GM21786 (cell line): ENCODE data around the gene ZNF331.
"Not testable (repeated sequence)": the region's sequence is repeated elsewhere in the genome, so short reads cannot be mapped to it uniquely, and the experiment has no call there.

Experiments
- ATAC-seq: cut with Tn5 transposase; IDR thresholded peaks from one replicate; pipeline ENCODE4 v1.9.1; 2021; ENCODE audit not compliant: unreplicated experiment

The ZNF331 gene

DNA sequence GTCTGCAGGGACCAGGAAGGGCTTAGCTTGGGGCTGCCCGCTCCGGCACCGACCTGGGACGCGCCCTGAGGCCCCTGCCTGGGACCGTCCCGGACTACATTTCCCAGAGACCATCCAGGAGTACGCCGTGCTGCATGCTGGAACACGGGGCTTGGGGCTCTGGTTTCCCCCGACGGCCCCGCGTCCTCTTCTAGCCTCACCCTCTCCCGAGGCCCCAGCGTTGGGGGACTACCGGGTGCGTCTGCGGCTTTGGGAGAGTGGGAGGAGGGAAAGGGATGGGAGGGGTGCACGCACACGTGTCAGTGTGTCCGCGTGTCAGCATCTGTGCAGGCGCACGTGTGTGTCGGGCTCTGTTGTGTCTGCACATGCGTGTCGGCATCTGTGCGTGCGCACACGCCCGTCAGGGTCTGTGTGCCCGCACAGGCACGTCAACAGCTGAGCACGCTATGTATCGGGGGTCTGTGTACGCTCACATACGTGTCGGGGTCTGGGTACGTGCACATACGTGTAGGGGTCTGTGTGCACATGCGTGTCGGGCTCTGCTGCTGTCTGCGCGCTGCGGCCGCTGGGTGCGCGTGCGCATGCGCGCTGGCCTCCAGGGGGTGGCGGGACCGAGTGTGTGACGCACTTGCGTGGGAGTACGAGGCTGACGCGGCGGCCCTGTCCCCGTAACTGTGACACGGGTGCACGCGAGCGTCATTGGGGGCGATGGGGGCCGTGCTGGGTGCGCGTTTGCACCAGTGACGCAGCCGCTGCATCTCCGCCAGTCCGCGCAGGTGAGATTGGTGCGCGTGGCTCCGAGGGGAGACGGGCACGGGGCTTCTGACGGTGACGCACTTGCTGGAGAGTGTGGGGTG, at the start of gene ZNF331:
Gene ZNF331 (plus strand): TSS at position 625 of the 857 bp plus-strand sequence. CDS start 31,232 bp downstream, outside the sequence.
- peak; percentile 52 for ATAC-seq

DNA sequence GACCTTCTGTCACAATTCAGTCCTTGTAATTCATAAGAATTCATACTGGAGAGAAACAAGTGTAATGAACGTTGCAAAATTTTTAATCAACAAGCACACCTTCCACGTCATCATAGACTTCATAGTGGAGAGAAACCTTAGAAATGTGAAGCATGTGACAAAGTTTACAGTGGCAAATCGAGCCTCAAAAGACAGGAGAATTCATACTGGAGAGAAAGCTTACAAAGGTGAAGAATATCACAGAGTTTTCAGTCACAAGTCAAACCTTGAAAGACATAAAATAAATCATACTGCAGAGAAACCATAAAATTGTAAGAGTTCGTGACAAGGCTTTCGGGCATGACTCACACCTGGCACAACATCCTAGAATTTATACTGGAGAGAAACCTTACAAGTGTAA, 45.8 kb upstream of the ZNF331 start:
- no peak for ATAC-seq

DNA sequence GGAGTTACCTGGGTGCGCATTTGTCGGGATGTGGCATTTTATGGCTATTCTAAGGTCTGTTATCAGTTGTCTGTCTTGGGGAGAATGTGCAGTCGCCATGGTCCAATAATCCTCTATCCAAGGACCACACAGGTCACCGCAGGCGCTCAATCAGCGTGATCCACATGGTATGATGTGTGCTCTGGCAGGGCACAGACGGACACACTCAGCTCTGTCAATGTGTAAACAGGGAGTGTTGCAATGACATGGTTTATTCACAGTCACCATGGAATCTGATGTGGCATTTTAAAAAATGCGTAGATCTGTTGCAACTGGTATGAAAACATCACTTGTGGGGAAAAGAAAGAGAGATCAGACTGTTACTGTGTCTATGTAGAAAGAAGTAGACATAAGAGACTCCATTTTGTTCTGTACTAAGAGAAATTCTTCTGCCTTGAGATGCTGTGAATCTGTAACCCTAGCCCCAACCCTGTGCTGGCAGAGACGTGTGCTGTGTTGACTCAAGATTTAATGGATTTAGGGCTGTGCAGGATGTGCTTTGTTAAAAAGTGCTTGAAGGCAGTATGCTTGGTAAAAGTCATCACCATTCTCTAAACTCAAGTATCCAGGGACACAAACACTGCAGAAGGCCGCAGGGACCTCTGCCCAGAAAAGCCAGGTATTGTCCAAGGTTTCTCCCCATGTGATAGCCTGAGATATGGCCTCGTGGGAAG, 40.5 kb upstream of the ZNF331 start:
- ATAC-seq, result not testable (repeated sequence)

DNA sequence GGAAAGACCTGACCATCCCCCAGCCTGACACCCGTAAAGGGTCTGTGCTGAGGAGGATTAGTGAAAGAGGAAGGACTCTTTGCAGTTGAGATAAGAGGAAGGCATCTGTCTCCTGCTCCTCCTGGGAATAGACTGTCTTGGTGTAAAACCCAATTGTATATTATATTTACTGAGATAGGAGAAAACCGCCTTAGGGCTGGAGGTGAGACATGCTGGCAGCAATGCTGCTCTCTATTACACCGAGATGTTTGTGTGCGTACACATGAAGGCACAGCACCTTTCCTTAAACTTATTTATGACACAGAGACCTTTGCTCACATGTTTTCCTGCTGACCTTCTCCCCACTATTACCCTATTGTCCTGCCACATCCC, 39.9 kb upstream of the ZNF331 start:
- not testable (repeated sequence) for ATAC-seq

DNA sequence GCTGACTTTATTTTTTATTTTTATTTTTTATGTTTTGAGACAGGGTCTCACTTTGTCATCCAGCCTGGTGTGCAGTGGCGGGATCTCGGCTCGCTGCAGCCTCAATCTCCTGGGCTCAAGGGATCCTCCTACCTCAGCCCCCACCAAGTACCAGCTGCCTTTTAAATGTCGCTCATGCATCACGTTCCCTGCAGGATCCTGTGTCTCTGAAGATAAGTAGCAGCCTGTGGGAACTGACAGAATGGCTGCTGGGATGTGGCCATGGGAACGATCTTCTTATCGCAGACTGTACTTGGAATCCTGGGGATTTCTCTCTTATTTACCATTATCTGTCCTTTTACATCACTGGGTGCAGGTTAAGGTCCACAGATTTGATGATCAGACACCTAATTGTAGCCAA, 34.8 kb upstream of the ZNF331 start:
- not testable (repeated sequence) for ATAC-seq

DNA sequence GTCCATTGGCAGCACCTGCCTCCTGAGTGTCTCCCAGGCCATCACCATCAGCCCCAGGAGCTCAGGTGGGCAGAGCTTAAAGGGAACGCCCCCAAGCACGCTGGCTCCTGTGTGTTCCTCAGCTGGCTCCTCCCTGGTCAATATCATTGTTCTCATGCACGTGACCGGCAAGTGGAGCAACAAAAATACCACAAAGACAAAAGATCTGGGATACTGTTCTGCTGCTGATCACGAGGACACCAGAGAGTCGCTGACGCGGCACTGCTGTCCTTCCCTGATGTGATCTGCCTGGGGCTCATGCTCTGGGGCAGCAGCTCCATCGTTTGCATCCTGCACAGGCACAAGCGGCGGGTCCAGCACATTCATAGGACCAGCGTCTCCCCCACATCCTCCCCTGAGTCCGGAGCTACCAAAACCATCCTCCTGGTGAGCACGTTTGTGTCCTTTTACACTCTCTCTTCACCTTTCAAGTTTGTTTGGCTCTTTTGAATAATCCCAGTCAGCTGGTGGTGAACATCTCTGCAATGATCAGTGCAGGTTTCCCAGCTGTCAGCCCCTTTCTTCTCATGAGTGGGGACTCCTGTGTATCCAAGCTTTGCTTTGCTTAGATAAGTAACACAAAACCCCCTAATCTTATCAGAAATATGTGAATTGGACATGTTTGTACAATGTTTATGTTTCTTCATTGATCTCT, 34.1 kb upstream of the ZNF331 start:
- not testable (repeated sequence) for ATAC-seq

DNA sequence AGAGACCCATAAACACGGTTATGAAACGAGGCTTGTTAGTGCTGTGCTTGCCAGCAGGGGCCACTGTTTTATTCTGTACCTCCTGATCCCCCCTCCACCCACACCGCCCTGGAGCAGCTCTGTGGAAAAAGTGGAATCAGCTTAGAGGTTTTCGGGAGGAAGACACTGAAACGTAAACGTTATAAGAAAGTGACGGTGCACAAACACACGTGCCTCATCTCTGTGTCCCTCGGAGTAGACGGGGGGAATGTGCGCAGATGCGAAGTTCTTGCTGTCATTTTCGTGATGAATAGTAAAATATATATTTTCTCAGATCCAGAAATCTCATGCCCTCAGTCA, 33.6 kb upstream of the ZNF331 start:
- not testable (repeated sequence) for ATAC-seq

DNA sequence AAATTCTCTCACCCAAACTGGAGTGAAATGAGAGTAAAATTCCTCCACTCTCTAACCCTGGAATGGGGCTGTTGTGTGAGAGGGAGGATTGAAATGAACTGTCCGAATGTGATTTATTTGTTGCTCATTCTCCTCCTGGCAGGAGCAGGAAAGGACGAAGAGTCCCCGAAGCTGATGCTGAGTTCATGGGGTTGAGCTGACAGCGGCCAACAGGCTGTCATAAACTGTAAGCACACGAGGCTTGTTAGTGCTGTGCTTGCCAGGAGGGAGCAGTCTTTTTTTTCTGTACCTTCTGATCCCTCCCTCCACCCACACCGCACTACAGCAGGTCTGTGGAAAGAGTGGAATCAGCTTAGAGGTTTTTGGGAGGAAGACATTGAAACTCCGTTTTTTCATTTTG, 33.1 kb upstream of the ZNF331 start:
- ATAC-seq, result no peak

DNA sequence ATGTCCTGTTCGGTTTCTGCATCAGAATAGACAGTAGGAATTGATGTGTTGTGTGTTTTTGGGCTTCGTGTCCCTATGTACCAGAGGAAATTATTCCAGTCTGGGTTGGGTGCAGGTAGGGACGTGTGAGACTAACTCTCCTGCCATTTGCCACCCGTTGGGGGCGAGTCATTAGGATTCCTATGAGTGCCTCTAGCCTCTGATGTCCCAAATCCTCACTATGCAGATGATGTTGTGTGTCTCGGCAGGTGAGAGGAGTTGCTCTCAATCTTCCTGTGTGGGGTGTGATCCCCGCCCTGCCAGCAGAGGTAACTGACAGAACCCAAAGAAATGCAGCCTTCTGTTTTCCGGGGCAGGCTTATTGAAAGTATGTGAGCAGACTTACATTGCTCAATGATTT, 31.2 kb upstream of the ZNF331 start:
- no peak for ATAC-seq

DNA sequence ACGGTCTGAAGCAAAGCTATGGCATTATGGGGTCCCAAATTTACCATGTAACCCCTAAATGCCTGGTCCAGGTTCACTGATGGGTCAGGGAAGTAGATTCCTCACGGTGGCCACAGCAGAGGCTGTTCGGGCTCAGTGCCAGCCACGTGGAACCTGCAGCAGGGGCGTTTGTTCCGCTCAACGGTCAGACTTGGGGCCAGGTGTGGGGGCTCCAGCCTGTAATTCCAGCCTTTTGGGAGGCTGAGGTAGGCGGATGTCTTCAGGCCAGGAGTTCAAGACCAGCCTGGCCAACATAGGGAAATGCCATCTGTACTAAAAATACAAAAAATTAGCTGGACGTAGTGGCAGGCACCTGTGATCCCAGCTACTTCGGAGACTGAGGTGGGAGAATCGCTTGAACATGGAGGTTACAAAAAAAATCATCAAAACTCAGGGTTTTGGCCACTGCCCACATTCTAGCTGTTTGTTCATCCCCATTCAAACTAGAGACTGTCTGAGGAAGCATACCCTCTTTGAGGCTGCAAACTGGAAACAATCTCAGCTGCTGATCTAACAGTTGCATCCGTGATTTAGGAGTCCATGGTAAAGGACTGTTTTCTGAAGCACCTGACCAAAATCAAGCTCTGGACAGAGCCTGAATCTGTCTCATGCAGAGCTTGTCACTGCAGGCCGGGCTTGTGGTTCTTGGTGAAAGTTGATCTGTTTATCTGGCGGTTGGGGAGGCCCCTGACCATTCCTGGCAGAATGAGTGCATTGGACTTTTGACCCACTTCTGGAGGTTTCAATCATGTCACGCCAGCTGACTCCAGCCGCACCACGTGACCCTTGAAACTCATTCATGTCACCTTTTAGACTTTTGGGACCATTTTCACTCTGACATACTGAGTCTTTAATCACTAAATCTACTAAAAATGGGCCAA, 30.2 kb upstream of the ZNF331 start:
- no peak for ATAC-seq

DNA sequence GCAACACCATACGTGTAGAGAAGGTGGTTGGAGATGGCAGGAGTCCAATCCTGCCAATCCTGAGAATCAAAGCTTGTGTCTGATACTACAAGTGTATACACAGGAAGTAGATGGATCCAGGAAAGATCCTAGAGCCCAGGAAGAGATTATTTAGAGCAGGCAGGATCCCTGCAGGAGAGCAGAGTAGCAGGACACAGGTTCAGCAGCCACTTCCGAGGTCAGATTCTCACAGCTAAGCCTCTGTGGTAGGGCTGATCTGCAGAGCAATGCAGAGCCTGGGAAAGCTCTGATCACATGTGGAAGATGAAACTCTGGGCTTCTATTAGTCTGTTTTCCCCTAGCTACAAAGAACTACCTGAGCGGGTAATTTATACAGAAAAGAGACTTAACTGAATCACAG, 28.5 kb upstream of the ZNF331 start:
- no peak for ATAC-seq

DNA sequence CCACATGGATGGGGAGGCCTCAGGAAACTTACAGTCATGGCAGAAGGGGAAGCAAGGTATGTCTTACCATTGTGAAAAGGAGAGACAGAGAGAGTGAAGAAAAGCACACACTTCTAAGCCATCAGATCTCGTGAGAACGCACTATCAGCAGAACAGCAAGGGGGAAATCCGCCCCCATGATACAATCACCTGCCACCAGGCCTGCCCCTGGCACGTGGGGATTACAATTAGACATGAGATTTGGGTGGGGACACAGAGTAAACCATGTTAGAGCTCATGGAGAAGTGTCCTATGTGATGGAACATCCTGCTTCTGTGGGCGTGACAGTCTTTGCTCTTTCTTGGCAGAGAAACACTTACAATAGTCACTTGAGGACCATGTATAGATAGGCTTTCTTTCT, 28.1 kb upstream of the ZNF331 start:
- ATAC-seq, result no peak

DNA sequence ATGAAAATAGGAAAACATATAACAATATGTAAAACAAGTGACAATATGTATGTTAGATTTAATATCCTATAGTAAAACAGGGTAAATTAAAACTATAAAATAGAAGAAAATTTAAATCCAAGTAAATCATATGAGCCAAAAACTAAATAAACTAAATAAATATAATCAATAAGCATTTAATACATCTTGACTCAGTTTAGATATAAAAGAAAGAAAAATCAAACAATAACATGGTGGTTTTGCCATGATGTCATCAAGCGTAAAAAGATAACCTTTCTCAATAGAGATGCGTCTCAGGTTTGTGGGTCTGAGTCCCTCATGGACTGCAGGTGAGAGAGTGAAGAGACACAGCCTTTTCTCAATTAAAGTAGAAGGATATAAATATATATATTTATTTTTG, 26.6 kb upstream of the ZNF331 start:
- no peak for ATAC-seq

DNA sequence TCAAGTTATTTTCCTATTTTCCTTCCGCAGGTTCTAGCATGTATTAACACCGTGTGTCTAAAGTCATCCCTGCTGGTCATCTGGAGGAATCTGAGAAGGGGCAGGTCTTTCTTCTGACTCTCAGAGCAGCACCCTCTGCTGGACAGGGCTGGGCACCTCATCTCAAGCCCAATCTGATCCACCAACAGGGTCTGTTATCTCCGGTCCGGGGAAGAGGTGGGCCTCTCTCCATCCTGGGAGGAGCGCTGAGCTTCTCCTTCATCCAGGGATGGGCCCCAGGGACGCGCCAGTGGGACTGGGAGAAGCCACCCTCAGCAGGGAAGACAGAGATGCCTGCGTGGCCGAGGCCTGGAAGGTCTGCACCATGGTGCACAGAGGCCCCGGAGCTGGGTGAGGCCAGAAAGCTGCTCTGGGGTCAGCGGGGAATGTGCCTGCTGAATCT, 26.0 kb upstream of the ZNF331 start:
- ATAC-seq, result no peak

DNA sequence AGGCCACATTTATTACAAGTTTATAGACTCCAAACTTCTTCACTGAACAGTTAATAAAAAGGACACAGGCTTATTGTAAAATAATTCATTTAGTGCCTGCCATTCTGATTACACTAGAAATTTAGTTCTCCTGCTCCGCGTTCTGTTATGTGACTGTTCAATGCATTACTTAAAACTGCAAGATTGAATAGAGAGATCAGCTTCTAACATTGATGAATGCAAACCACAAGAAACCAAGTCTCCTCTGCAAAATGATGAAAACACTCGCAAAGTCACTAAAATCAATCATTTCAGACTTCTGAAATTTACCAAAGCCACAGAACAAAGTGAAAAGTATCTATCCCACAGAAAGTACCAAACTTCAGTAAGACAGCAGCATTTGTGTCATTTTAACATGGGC, 22.9 kb upstream of the ZNF331 start:
- ATAC-seq, result not testable (repeated sequence)

DNA sequence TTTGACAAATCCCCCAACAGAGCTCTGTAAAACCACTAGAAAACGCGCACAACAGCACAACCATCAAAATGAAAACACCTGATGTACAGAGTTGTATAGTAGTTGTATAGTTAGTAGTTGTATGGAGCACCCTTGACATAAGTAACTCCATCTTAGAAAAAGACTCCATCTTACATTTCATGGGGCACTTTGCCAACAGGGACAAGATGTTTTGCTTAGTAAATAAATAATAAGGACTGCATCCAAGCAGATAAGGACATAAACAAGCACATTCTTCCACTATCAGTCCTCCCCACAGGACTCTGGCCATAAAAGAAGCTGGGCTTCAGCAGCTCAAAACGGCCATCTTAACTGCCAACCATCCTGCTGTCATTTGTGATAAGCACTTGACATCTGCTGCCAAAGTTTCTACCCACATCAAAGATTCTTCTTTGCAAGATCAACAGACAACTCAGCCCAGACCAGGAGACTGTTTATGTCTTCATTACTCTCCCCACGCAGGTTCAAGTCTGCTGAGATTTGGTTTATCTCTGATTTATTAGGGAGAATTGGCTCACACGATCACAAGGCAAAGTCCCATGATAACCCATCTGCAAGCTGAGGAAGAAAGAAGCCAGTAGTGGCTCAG, 20.7 kb upstream of the ZNF331 start:
- ATAC-seq, result no peak

DNA sequence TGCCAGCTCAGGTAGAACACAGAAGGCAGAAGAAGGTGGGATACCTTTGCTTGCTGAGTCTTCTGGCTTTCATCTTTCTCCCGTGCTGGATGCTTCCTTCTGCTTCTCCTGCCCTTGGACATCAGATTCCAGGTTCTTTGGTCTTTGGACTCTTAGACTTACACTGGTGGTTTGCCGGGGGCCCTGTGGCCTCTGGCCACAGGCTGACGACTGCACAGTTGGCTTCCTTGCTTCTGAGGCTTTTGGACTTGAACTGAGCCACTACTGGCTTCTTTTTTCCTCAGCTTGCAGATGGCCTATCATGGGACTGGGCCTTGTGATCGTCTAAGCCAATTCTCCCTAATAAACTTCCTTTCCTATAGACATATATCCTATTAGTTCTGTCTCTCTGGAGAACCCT, 19.8 kb upstream of the ZNF331 start:
- ATAC-seq, result no peak

DNA sequence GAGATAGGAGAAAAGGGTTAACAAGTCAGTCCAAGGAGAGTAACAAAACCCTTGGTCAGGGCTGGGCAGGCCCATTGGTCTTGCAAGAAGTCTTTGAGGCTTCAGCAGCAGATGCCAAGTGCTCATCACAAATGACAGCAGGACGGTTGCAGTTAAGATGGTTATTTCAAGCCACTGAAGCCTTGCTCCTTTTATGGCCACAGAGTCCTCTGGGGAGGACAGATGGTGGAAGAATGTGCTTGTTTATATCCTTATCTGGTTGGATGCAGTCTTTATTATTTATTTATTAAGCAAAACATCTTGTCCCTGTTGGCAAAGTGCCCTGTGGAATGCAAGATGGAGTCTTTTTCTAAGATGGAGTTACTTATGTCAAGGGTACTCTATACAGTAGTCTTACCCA, 19.2 kb upstream of the ZNF331 start:
- ATAC-seq, result no peak

DNA sequence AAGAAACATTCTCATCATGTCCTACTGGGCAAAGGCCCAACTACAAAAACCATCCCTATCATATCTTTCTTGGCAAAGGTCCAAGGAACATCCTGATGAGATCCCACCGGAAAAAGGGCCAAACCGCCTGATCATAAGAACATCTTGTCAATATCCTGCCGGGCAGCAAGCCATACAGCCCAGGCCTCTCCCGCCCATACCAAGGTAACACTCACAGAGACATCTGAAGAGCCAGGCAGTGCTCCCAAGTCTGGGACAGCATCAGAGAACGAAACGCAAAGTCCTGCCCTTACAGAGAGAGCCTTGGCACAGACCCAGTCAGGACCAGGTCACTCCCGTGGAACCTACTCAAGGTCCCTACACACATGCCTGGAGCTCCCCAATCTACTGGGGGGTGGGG, 18.5 kb upstream of the ZNF331 start:
- no peak for ATAC-seq

DNA sequence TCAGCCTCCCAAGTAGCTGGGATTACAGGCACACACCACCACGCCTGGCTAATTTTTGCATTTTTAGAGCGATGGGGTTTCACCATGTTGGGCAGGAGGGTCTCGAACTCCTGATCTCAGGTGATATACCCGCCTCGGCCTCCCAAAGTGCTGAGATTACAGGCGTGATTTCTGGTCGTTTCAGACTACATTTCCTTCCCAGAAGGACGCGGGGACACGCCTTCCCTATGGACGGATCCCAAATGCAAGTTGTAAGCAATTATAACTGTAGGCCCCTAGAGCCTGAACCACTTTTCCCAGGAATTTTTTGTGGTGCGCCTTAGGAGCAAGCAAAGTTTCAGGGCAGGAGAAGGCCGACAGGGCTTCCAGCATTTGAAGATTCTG, 17.8 kb upstream of the ZNF331 start:
- no peak for ATAC-seq
